ENCODE measurements around the gene PIF1.
"Not testable (repeated sequence)": the region's sequence is repeated elsewhere in the genome, so short reads cannot be mapped to it uniquely, and the experiment has no call there.

Gene PIF1

DNA sequence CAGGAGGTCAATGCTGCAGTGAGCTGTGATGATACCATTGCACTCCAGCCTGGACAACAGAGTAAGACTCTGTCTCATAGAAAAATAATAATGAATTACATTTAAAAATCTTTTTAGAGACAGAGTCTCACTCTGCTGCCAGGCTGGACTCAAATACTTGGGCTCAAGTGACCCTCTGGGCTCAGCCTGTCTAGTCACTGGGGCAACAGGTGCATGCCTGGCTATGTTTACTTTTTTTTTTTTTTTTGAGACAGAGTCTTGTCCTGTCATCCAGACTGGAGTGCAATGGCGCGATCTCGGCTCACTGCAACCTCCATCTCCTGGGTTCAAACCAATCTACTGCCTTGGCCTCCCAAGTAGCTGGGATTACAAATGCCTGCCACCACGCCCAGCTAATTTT is 8.2 kb upstream of the PIF1 start:
- TF ChIP-seq, protein P1, sequence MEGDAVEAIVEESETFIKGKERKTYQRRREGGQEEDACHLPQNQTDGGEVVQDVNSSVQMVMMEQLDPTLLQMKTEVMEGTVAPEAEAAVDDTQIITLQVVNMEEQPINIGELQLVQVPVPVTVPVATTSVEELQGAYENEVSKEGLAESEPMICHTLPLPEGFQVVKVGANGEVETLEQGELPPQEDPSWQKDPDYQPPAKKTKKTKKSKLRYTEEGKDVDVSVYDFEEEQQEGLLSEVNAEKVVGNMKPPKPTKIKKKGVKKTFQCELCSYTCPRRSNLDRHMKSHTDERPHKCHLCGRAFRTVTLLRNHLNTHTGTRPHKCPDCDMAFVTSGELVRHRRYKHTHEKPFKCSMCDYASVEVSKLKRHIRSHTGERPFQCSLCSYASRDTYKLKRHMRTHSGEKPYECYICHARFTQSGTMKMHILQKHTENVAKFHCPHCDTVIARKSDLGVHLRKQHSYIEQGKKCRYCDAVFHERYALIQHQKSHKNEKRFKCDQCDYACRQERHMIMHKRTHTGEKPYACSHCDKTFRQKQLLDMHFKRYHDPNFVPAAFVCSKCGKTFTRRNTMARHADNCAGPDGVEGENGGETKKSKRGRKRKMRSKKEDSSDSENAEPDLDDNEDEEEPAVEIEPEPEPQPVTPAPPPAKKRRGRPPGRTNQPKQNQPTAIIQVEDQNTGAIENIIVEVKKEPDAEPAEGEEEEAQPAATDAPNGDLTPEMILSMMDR (IDR thresholded peaks at IDR 0.05; ENCODE audit: insufficient read depth, low read depth, low read length, missing control alignments) = no peak
- DNase-seq (ENCODE audit: low read depth) = no peak
- H3K4me3 ChIP-seq (ENCODE audit: low read depth, low read length) = no peak overlapping the region

DNA sequence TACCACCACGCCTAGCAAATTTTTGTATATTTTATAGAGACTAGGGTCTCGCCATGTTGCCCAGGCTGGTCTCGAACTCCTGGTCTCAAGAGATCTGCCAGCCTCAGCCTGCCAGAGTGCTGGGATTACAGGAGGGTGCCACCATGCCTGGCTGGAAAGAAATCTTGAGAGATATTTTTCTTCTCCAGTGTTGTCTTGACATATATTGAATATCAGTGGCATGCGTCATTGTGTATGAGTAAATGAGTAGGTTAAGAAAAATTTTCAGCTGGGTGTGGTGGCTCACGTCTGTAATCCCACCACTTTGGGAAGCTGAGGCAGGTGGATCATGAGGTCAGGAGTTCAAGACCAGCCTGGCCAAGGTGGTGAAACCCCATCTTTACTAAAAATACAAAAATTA is 3.5 kb upstream of the PIF1 start:
- TF ChIP-seq, protein P1 (IDR thresholded peaks at IDR 0.05; ENCODE audit: insufficient read depth, low read depth, low read length, missing control alignments) = no peak
- DNase-seq (ENCODE audit: low read depth) = no peak
- H3K4me3 ChIP-seq (ENCODE audit: low read depth, low read length) = no peak overlapping the region

DNA sequence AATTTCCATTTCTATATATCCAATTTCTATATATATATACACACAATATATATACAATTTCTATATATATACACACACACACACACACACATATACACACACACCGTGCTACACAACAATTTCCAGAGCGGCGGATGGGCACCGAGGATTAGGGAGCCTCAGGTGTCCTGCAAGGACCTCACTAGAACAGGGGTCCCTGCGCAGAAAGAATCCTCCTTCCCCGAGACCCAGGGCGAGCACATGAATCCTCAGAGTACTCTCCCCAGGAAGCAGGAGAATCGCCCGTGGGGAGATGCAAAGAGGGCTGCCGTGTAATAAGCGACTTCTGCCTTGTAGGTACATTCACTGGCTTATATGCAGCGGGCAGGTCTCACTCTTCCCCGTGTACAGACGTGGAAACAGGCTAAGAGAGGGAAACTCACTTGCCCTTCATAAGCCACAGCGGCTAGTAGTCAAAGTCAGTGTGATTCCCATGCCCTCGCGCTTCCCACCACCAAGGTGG is 467 bp downstream of the PIF1 start:
- TF ChIP-seq, protein P1 (IDR thresholded peaks at IDR 0.05; ENCODE audit: insufficient read depth, low read depth, low read length, missing control alignments) = no peak
- peak overlapping the region; percentile 88 for H3K4me3 ChIP-seq (ENCODE audit: low read depth, low read length)
- DNase-seq (ENCODE audit: low read depth) = peak; percentile 46

DNA sequence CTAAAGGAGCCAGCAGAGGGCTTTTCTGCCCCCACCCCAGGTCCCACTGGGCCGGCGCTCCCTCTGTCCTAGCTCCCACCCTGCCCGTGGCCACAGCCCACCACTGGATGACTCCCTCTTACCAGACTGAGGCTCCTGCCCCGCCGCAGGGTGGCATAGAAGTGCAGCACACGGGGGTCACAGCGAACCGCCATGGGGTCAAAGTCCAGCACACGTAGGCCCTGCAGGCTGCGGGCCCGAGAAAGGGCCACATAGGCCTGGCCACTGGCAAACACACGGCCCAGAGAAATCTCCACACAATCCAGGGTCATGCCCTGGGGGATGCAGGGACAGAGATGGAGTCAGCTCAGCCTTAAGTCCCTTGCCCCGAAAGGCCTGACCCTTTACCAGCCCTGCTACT is 9.0 kb downstream of the PIF1 start:
- H3K4me3 ChIP-seq (ENCODE audit: low read depth, low read length) = no peak overlapping the region
- TF ChIP-seq, protein P1 (IDR thresholded peaks at IDR 0.05; ENCODE audit: insufficient read depth, low read depth, low read length, missing control alignments) = no peak
- DNase-seq (ENCODE audit: low read depth) = no peak

DNA sequence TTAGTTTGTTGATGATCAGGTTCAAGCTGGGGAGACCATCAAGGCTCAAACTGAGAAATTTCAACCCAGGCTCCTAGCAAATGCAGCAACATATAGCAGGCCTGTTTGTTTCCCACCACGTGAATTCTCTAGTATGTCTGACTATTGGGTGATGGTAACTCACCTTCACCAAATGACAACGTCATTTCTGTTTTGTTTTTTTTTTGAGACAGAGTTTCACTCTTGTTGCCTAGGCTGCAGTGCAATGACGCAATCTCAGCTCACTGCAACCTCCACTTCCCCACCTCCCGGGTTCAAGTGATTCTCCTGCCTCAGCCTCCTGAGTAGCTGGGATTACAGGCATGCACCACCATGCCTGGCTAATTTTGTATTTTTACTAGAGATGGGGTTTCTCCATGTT is 10.5 kb downstream of the PIF1 start:
- H3K4me3 ChIP-seq (ENCODE audit: low read depth, low read length); DNase-seq (ENCODE audit: low read depth): not testable (repeated sequence)

DNA sequence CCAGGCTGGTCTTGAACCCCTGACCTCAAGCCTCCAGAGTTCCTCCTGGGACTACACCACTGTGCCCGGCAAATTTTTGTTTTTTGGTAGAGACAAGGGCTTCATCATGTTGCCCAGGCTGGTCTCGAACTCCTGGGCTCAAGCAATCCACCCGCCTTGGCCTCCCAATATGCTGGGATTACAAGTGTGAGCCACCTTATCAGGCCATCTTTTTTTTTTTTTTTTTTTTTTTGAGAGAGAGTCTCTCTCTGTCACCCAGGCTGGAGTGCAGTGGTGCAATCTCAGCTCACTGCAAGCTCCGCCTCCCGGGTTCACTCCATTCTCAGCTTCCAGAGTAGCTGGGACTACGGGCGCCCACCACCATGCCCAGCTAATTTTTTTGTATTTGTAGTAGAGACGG is 11.2 kb downstream of the PIF1 start:
- H3K4me3 ChIP-seq (ENCODE audit: low read depth, low read length); DNase-seq (ENCODE audit: low read depth): not testable (repeated sequence)

DNA sequence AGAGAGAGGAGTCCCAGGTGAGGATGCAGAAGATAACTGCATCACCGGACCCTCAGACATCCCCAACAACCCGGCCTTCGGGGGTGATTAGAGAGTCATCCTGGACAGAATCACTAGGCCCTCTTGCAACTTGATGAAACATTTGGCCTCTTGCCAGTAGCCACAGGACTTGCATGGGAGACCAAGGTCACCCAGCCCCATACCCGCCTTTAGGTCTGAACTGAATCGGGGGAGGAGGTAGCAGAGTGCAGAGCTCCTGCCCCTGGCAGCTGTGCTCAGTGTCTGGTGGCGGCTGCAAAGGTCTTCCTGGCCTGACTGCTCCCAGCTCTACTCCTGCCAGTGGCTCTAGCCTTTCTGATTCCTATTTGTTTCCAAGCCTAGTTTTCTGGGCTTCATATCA is 12.4 kb downstream of the PIF1 start:
- TF ChIP-seq, protein P1 (IDR thresholded peaks at IDR 0.05; ENCODE audit: insufficient read depth, low read depth, low read length, missing control alignments) = no peak
- DNase-seq (ENCODE audit: low read depth) = peak; percentile 87
- no peak overlapping the region for H3K4me3 ChIP-seq (ENCODE audit: low read depth, low read length)

DNA sequence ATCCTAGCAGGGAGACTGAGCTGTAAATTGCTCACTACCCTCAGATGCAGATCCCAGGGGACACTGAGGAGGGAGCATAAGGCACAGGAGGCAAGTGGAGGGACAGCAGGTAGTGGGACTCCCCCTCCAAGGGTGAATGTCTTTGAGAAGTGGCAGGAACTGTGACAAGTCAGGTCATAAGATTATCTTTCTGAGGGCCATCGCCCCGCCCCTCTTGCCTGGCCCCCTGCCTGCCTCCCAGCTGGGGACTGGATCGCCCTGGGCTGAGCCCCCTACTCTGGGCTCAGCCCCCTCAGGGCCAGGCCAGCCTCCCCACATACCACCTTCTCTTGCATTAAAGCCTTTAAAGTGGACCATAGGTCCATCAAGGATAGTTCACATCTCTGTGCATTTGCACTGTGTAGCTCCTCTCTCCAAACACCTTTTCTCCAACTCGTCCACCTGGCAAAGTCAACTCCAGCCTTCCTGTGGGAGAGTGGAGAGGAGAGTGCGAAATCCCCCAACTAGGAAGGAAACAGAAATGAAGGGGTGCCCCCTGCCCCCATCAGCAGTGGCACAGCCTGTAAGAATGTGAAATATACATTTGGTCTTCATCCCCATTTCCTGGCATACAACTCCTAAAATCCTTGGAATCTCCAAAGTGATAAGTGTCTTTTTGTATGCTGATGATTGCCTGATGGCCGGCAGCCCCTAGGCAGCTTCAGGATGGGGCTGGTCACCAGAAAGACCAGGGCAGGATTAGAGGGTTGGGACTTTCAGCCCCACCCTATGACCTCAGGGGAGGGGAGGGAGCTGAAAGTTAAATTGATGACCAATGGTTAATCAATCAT is 14.7 kb downstream of the PIF1 start:
- no peak for DNase-seq (ENCODE audit: low read depth)
- TF ChIP-seq, protein P1 (IDR thresholded peaks at IDR 0.05; ENCODE audit: insufficient read depth, low read depth, low read length, missing control alignments) = no peak
- no peak overlapping the region for H3K4me3 ChIP-seq (ENCODE audit: low read depth, low read length)

All from GM12865 (cell line).